Activated B cell treated with CpG ODN at 0.5 μM for 24 hours (primary cell): Measurements from ENCODE around the gene MXI1. TPM values are rescaled to one million over a fixed set of nuclear protein-coding genes. Genes with fewer than 3 reads are reported as not detected.

Experiments
- ATAC-seq: fragments of 200-7000 bp; cut with Tn5 transposase; one replicate; pipeline ENCODE4 v1.10.0; 2021; ENCODE audit warnings: low read depth, mild to moderate bottlenecking, moderate library complexity
- CTCF ChIA-PET: fragments of 350-600 bp; sonication (Branson Sonifier 250); formaldehyde crosslinking; loops from one replicate; lab custom pipeline; 2021; ENCODE audit warnings: antibody characterized with exemption; lab: Charles Lee
- POLR2A ChIA-PET: fragments of 350-600 bp; sonication (Branson Sonifier 250); formaldehyde crosslinking; loops from one replicate; lab custom pipeline; 2021; ENCODE audit warnings: antibody characterized with exemption; lab: Charles Lee
- DNase-seq: peaks from one replicate; pipeline ENCODE4 v3.0.0; 2022
- H3K27ac Mint-ChIP-seq: one replicate; pipeline ENCODE4 v1.8.0; 2020; ENCODE audit warnings: mixed read lengths
- H3K27me3 Mint-ChIP-seq: one replicate; pipeline ENCODE4 v1.8.0; 2021; ENCODE audit warnings: mixed read lengths
- H3K36me3 Mint-ChIP-seq: one replicate; pipeline ENCODE4 v1.8.0; 2021; ENCODE audit warnings: low read depth, mixed read lengths
- H3K4me1 Mint-ChIP-seq: one replicate; pipeline ENCODE4 v1.8.0; 2021; ENCODE audit warnings: mixed read lengths
- H3K4me3 Mint-ChIP-seq: one replicate; pipeline ENCODE4 v1.8.0; 2020; ENCODE audit warnings: mild to moderate bottlenecking, mixed read lengths
- H3K9me3 Mint-ChIP-seq: one replicate; pipeline ENCODE4 v1.8.0; 2020; ENCODE audit warnings: mixed read lengths
- intact Hi-C: fragments of 100-400 bp; cut with micrococcal nuclease; formaldehyde crosslinking; loops from one replicate; pipeline ENCODE4 v1.15.1; 2024
- total RNA-seq: library from RNA; stranded (reverse); gene quantifications from 2 replicates; pipeline ENCODE4 v1.2.3, GENCODE V29; 2022
- TF ChIP-seq, protein P1 (sequence below): fragments of 200-600 bp; IDR thresholded peaks from one replicate; pipeline ENCODE4 v1.8.0; 2022; ENCODE audit warnings: antibody characterized with exemption, mild to moderate bottlenecking

The MXI1 gene
- total RNA-seq, 1 donor from 2014 or later, result 8.5 TPM

DNA sequence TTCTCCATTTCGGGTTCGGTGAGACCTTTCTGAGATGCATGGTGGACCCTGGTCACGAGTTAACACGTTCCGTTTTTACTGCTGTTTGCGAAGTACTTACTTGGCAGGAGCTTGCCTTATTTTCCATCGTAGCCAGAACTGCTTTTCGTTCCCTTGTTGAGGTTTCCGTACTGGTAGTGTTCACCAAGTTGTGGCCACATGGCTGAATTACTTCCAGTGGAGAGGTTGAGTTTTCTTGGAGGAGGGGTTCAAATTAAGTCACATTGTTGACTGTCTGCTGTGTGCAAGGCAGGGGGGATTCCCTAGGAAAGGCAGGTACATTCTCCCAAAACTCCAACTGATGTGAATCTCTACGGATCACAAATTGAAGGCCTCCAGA is 4.0 kb downstream of the MXI1 start:
- H3K4me1 Mint-ChIP-seq, result peaks cover 53% of the 10 kb centered on the region
- H3K4me3 Mint-ChIP-seq, result peak overlapping the region; percentile 87
- intact Hi-C loops, result loop anchor here (1.0 to 5.0 kb wide), 7 partner anchors 15 to 709 kb away; partner anchors contain the start of gene ADD3
- H3K27ac Mint-ChIP-seq, result peak overlapping the region; percentile 79
- no peak for DNase-seq
- no peaks in the 10 kb centered on the region for H3K9me3 Mint-ChIP-seq
- TF ChIP-seq, protein P1, sequence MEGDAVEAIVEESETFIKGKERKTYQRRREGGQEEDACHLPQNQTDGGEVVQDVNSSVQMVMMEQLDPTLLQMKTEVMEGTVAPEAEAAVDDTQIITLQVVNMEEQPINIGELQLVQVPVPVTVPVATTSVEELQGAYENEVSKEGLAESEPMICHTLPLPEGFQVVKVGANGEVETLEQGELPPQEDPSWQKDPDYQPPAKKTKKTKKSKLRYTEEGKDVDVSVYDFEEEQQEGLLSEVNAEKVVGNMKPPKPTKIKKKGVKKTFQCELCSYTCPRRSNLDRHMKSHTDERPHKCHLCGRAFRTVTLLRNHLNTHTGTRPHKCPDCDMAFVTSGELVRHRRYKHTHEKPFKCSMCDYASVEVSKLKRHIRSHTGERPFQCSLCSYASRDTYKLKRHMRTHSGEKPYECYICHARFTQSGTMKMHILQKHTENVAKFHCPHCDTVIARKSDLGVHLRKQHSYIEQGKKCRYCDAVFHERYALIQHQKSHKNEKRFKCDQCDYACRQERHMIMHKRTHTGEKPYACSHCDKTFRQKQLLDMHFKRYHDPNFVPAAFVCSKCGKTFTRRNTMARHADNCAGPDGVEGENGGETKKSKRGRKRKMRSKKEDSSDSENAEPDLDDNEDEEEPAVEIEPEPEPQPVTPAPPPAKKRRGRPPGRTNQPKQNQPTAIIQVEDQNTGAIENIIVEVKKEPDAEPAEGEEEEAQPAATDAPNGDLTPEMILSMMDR, result no peak
- H3K27me3 Mint-ChIP-seq, result peaks cover 2% of the 10 kb centered on the region
- ChIA-PET CTCF (interaction anchor here (1.2 to 6.0 kb wide), 6 partner anchors 9 to 73 kb away, joined by 3 to 42 read pairs (median 10); no protein-coding TSS in a partner anchor), POLR2A (interaction anchor here (0.5 to 7.6 kb wide), 11 partner anchors 10 to 288 kb away, joined by 3 to 64 read pairs (median 8); partner anchors contain the start of genes SMNDC1 and XPNPEP1)
- no peak for ATAC-seq
- peaks cover 2% of the 10 kb centered on the region for H3K36me3 Mint-ChIP-seq

DNA sequence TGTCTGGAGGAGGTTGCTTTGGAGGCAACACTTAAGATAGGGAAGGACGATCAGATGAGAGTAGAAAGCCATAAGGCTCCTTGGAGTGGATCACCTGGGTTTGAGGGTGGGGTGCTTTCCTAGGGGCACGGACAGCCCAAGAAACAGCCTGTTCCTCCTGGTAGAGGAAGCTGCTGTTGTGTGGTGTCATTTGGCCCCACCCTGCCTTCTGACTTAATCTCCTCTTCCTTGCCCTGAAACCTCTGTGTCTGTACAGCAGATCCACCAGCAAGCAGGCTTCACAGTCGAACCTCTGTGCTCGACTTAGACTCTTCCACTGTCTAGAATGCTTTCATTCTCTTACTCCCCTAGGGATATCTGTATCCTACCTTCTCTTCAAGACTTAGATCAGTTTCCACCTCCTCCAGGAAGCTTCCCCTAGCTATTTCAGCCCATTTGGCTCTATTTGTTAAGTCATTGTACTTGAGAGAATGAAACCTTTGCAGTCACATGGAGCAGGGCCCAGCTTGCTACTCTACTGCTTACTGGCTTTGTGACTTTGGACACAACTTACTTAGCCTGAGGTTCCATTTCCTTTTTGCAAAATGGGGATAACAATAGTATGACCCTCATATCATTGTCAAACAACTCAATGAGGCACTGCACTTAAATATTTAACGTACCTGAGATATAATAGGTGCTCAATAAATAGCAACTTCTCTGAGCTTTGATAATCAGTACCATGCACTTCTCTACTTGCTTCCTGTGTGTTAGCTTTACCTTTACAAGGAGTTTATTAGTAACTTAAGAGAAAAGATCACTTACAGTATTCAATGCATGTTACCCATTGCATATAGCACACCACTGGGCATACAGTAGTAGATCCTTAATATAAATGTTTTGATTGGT is 5.0 kb downstream of the MXI1 start:
- Mint-ChIP-seq H3K27ac (peak overlapping the region; percentile 79), H3K27me3 (peaks cover 2% of the 10 kb centered on the region), H3K4me3 (peak overlapping the region; percentile 87), H3K4me1 (peaks cover 45% of the 10 kb centered on the region), H3K36me3 (peaks cover 2% of the 10 kb centered on the region), H3K9me3 (no peaks in the 10 kb centered on the region)
- ATAC-seq (no peak), DNase-seq (no peak)
- TF ChIP-seq, protein P1, result no peak
- ChIA-PET POLR2A (interaction anchor here (0.6 to 7.6 kb wide), 5 partner anchors 9 to 289 kb away, joined by 3 to 64 read pairs (median 3); partner anchors contain the start of genes SMNDC1 and XPNPEP1), CTCF (interaction anchor here (0.7 to 6.0 kb wide), 5 partner anchors 8 to 74 kb away, joined by 3 to 42 read pairs (median 3); no protein-coding TSS in a partner anchor)
- intact Hi-C loops, result loop anchor here (1.0 to 5.0 kb wide), 2 partner anchors 9 to 135 kb away; no protein-coding TSS in a partner anchor

DNA sequence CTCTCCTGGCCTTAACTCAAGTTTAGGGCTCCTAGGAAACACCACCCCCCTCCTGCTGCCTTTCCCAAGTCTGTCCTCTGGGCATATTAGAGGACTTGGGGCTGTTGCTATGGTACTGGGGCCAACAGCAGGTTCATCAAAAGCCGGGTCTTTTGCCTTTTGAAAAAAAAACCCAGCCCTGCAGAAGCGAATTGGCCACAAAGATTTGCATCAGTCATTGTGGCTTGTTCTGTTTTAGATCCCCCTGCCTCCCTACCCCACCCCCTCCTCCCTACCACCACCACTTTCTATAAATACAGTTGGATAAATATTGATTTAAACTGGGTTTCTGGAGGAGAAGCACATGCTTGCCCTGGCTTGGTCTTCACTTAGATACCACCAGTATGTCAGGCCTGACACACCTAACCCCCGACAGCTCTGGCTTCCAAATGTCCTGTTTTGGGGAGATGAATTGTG is 7.0 kb downstream of the MXI1 start:
- TF ChIP-seq, protein P1, result no peak
- Mint-ChIP-seq H3K4me3 (no peak overlapping the region), H3K27me3 (peaks cover 2% of the 10 kb centered on the region), H3K4me1 (peaks cover 52% of the 10 kb centered on the region), H3K9me3 (no peaks in the 10 kb centered on the region), H3K27ac (no peak overlapping the region), H3K36me3 (peaks cover 2% of the 10 kb centered on the region)
- intact Hi-C loops, result loop anchor here (5.0 kb wide), 1 partner anchor 137 kb away; no protein-coding TSS in a partner anchor
- ChIA-PET CTCF (no interaction called here), POLR2A (interaction anchor here (0.6 to 0.7 kb wide), 3 partner anchors 8 to 156 kb away, joined by 3 to 8 read pairs (median 4); no protein-coding TSS in a partner anchor)
- ATAC-seq (no peak), DNase-seq (no peak)

- Mint-ChIP-seq H3K27me3 (peaks cover 2% of the 10 kb centered on the region), H3K36me3 (peaks cover 1% of the 10 kb centered on the region), H3K4me3 (no peak overlapping the region), H3K4me1 (peaks cover 50% of the 10 kb centered on the region), H3K27ac (no peak overlapping the region), H3K9me3 (no peaks in the 10 kb centered on the region)
- ChIA-PET POLR2A (interaction anchor here (0.7 kb wide), 3 partner anchors 29 to 59 kb away, joined by 3 to 4 read pairs (median 4); no protein-coding TSS in a partner anchor), CTCF (no interaction called here)
- DNase-seq, result no peak
- ATAC-seq, result no peak
- intact Hi-C loops, result no loop called here
- TF ChIP-seq, protein P1, result no peak
These were observed 8.1 kb downstream of the MXI1 start for GRCh38 chr10:110215286-110216170.
